HepG2 (cell line): ENCODE results near the gene LSM14B. TPM values are rescaled to one million over a fixed set of nuclear protein-coding genes. Genes with fewer than 3 reads are reported as not detected.

ENCODE experiments used
- DDIT3 ChIP-seq: sonication (generic); formaldehyde crosslinking; IDR thresholded peaks from 2 replicates; pipeline ENCODE4 v1.4.0; 2020; ENCODE audit warnings: mild to moderate bottlenecking, missing genetic modification reagents
- DRAP1 ChIP-seq: IDR thresholded peaks from 2 replicates; pipeline ENCODE4 v1.6.1; 2016; ENCODE audit warnings: missing genetic modification reagents, missing compliant biosample characterization
- GPN1 ChIP-seq: sonication (generic); formaldehyde crosslinking; IDR thresholded peaks from 2 replicates; pipeline ENCODE4 v1.5.1; 2020; ENCODE audit warnings: missing genetic modification reagents, borderline replicate concordance
- JARID2 ChIP-seq: sonication (generic); formaldehyde crosslinking; IDR thresholded peaks from 2 replicates; pipeline ENCODE4 v1.8.1; 2023; ENCODE audit warnings: missing genetic modification reagents, inconsistent platforms; ENCODE audit not compliant: insufficient replicate concordance
- MED13 ChIP-seq: sonication (generic); formaldehyde crosslinking; IDR thresholded peaks from 2 replicates; pipeline ENCODE4 v1.5.0; 2020; ENCODE audit warnings: missing genetic modification reagents
- MLXIP ChIP-seq: sonication (generic); formaldehyde crosslinking; IDR thresholded peaks from 2 replicates; pipeline ENCODE4 v1.9.0; 2021; ENCODE audit warnings: missing genetic modification reagents, borderline replicate concordance
- POLR2G ChIP-seq: fragments of 200-400 bp; formaldehyde crosslinking; IDR thresholded peaks from 2 replicates; pipeline ENCODE4 v1.6.1; 2018; ENCODE audit warnings: mild to moderate bottlenecking, low read depth, low read length, moderate library complexity
- REXO4 ChIP-seq: sonication (generic); formaldehyde crosslinking; IDR thresholded peaks from 2 replicates; pipeline ENCODE4 v1.8.0; 2022; ENCODE audit warnings: missing genetic modification reagents, mild to moderate bottlenecking, borderline replicate concordance
- TBL1XR1 ChIP-seq: fragments of 150-350 bp; IDR thresholded peaks from 2 replicates; pipeline ENCODE4 v1.6.1; 2014; ENCODE audit warnings: borderline replicate concordance, low read length; ENCODE audit not compliant: partially characterized antibody
- THAP8 ChIP-seq: sonication (generic); formaldehyde crosslinking; IDR thresholded peaks from 2 replicates; pipeline ENCODE4 v1.5.1; 2020; ENCODE audit warnings: missing genetic modification reagents, mild to moderate bottlenecking, borderline replicate concordance
- ZNF142 ChIP-seq: sonication (generic); formaldehyde crosslinking; IDR thresholded peaks from 2 replicates; pipeline ENCODE4 v1.4.0; 2020; ENCODE audit warnings: missing genetic modification reagents
- ZNF230 ChIP-seq: sonication (generic); formaldehyde crosslinking; IDR thresholded peaks from 2 replicates; pipeline ENCODE4 v1.4.0; 2020; ENCODE audit warnings: mild to moderate bottlenecking, missing genetic modification reagents
- ZNF275 ChIP-seq: sonication (generic); formaldehyde crosslinking; IDR thresholded peaks from 2 replicates; pipeline ENCODE4 v1.8.0; 2022; ENCODE audit warnings: missing genetic modification reagents, mild to moderate bottlenecking, inconsistent platforms, borderline replicate concordance
- ZNF3 ChIP-seq: IDR thresholded peaks from 2 replicates; pipeline ENCODE4 v1.7.0; 2017; ENCODE audit warnings: inconsistent platforms
- ZNF441 ChIP-seq: sonication (generic); formaldehyde crosslinking; IDR thresholded peaks from 2 replicates; pipeline ENCODE4 v1.7.0; 2021; ENCODE audit warnings: missing genetic modification reagents, borderline replicate concordance
- ZNF468 ChIP-seq: sonication (generic); formaldehyde crosslinking; IDR thresholded peaks from 2 replicates; pipeline ENCODE4 v1.8.0; 2022; ENCODE audit warnings: mild to moderate bottlenecking, moderate library complexity, missing genetic modification reagents
- ZNF615 ChIP-seq: sonication (generic); formaldehyde crosslinking; IDR thresholded peaks from 2 replicates; pipeline ENCODE4 v1.5.0; 2020; ENCODE audit warnings: mild to moderate bottlenecking, missing genetic modification reagents, borderline replicate concordance
- polyA plus RNA-seq, 8 experiments: library from polyadenylated mRNA; depleted of rRNA in 3 of 8; stranded (reverse) in 7 of 8; unstranded in 1 of 8; fragments of >200 nt; fragmentation: Illumina TruSeq in 4 of 8; extraction: Trizol in 4 of 8; gene quantifications; 2 replicates each; pipeline versions ENCODE4 v1.2.1 to v1.2.3, GENCODE V29; 2011 to 2016; ENCODE audit warnings: low read depth in 4 of 8, missing spikeins in 1 of 8, mixed read lengths in 1 of 8; ENCODE audit not compliant: insufficient read depth in 1 of 8
- total RNA-seq, 5 experiments: library from RNA; depleted of rRNA; stranded (reverse); fragments of >200 nt; fragmentation: Illumina TruSeq; extraction: Trizol; gene quantifications; 2 replicates each; pipeline ENCODE4 v1.2.3, GENCODE V29; 2016; ENCODE audit warnings: low read depth in 1 of 5

The LSM14B gene
- total and polyA plus RNA-seq, 2 of the 13 experiments (the other 11 are each of a cell fraction or from before 2014, with no cell fraction given) = 43.3 to 79.2 TPM

- TF ChIP-seq ZNF142 (CRISPR knock-in tag) (no peak), MLXIP (no peak), DRAP1 (CRISPR knock-in tag) (no peak), ZNF441 (peak; percentile 31; the same call in 1 of the 2 replicates), POLR2G (0 out of 2 replicates have a peak, but pooled peaks have one; percentile 15), REXO4 (no peak), JARID2 (CRISPR knock-in tag) (no peak), ZNF230 (no peak), ZNF468 (CRISPR knock-in tag) (no peak), ZNF275 (CRISPR knock-in tag) (no peak), TBL1XR1 (no peak), ZNF3 (CRISPR knock-in tag) (no peak), DDIT3 (CRISPR knock-in tag) (no peak), MED13 (CRISPR knock-in tag) (no peak), THAP8 (CRISPR knock-in tag) (no peak), GPN1 (CRISPR knock-in tag) (no peak), ZNF615 (CRISPR knock-in tag) (no peak)
Measured at GRCh38 chr20:62141397-62142251, 19.3 kb downstream of the LSM14B start (continued).
